ENCODE measurements around the gene LHPP. TPM values are rescaled to one million over a fixed set of nuclear protein-coding genes. Genes with fewer than 3 reads are reported as not detected.

Gene LHPP
- total RNA-seq, 1 donor from 2014 or later, result 2.4 TPM

- no peak for DNase-seq (ENCODE audit: low read depth, low spot score)
Measured at GRCh38 chr10:124470544-124471434, 9.2 kb downstream of the LHPP start.

- DNase-seq (ENCODE audit: low read depth, low spot score), result no peak
Measured at GRCh38 chr10:124472071-124472470, 10.4 kb downstream of the LHPP start.

- DNase-seq (ENCODE audit: low read depth, low spot score), result no peak
Measured at GRCh38 chr10:124473070-124473469, 11.4 kb downstream of the LHPP start.

- DNase-seq (ENCODE audit: low read depth, low spot score), result no peak
Measured at GRCh38 chr10:124474514-124475070, 13.0 kb downstream of the LHPP start.

GRCh38 chr10:124476043-124476725, 14.6 kb downstream of the LHPP start:
- DNase-seq (ENCODE audit: low read depth, low spot score), result no peak

GRCh38 chr10:124477614-124478363, 16.2 kb downstream of the LHPP start:
- DNase-seq (ENCODE audit: low read depth, low spot score), result no peak

- DNase-seq (ENCODE audit: low read depth, low spot score), result no peak
Measured at GRCh38 chr10:124478515-124478914, 16.9 kb downstream of the LHPP start.

- no peak for DNase-seq (ENCODE audit: low read depth, low spot score)
Measured at GRCh38 chr10:124480860-124481259, 19.2 kb downstream of the LHPP start.

- no peak for DNase-seq (ENCODE audit: low read depth, low spot score)
Measured at GRCh38 chr10:124481717-124482116, 20.1 kb downstream of the LHPP start.

- no peak for DNase-seq (ENCODE audit: low read depth, low spot score)
Measured at GRCh38 chr10:124482236-124482800, 20.7 kb downstream of the LHPP start.

- no peak for DNase-seq (ENCODE audit: low read depth, low spot score)
Measured at GRCh38 chr10:124482876-124483275, 21.3 kb downstream of the LHPP start.

GRCh38 chr10:124484031-124484430, 22.4 kb downstream of the LHPP start:
- no peak for DNase-seq (ENCODE audit: low read depth, low spot score)

GRCh38 chr10:124484661-124485060, 23.0 kb downstream of the LHPP start:
- no peak for DNase-seq (ENCODE audit: low read depth, low spot score)

GRCh38 chr10:124486635-124487034, 25.0 kb downstream of the LHPP start:
- no peak for DNase-seq (ENCODE audit: low read depth, low spot score)

- no peak for DNase-seq (ENCODE audit: low read depth, low spot score)
Measured at GRCh38 chr10:124491105-124491504, 29.5 kb downstream of the LHPP start.

GRCh38 chr10:124492266-124492665, 30.6 kb downstream of the LHPP start:
- no peak for DNase-seq (ENCODE audit: low read depth, low spot score)

- DNase-seq (ENCODE audit: low read depth, low spot score), result no peak
Measured at GRCh38 chr10:124493214-124493882, 31.7 kb downstream of the LHPP start.

- no peak for DNase-seq (ENCODE audit: low read depth, low spot score)
Measured at GRCh38 chr10:124494046-124494807, 32.6 kb downstream of the LHPP start.

GRCh38 chr10:124495162-124495561, 33.5 kb downstream of the LHPP start:
- DNase-seq (ENCODE audit: low read depth, low spot score), result no peak

- no peak for DNase-seq (ENCODE audit: low read depth, low spot score)
Measured at GRCh38 chr10:124495725-124496124, 34.1 kb downstream of the LHPP start.

All from pulmonary artery endothelial cell (primary cell).